HepG2 (cell line): ENCODE data around the gene CBX2. TPM values are rescaled to one million over a fixed set of nuclear protein-coding genes. Genes with fewer than 3 reads are reported as not detected.
A peak's percentile ranks its signal among the peaks of the same experiment; 100 is the strongest.

Source experiments
- ARID2 ChIP-seq: sonication (generic); formaldehyde crosslinking; IDR thresholded peaks from 2 replicates; pipeline ENCODE4 v1.8.1; 2022; ENCODE audit warnings: mild to moderate bottlenecking, missing genetic modification reagents, borderline replicate concordance
- CCAR2 ChIP-seq: fragments of 200-400 bp; formaldehyde crosslinking; optimal IDR thresholded peaks from 2 replicates; pipeline ENCODE3; 2018; ENCODE audit warnings: low read depth, mild to moderate bottlenecking, low read length, moderate library complexity
- CENPT ChIP-seq: sonication (generic); formaldehyde crosslinking; IDR thresholded peaks from 2 replicates; pipeline ENCODE4 v1.8.0; 2022; ENCODE audit warnings: low read depth, mild to moderate bottlenecking, moderate library complexity, missing genetic modification reagents
- CHCHD3 ChIP-seq: sonication (generic); formaldehyde crosslinking; IDR thresholded peaks from 2 replicates; pipeline ENCODE4 v1.8.0; 2022; ENCODE audit warnings: mild to moderate bottlenecking, missing genetic modification reagents, moderate library complexity
- GATAD1 ChIP-seq: IDR thresholded peaks from 2 replicates; pipeline ENCODE4 v1.6.1; 2016; ENCODE audit warnings: missing genetic modification reagents, missing compliant biosample characterization
- HNF1A ChIP-seq, 2 experiments: sonication (generic) in 1 of 2; formaldehyde crosslinking in 1 of 2; IDR thresholded peaks; 2 replicates each; pipeline versions ENCODE4 v1.4.0 to v1.6.1; 2016 to 2020; ENCODE audit warnings: borderline replicate concordance in 1 of 2, low read depth in 1 of 2, mild to moderate bottlenecking in 1 of 2, missing genetic modification reagents in 1 of 2
- HNRNPL ChIP-seq: fragments of 200-400 bp; formaldehyde crosslinking; IDR thresholded peaks from 2 replicates; pipeline ENCODE4 v1.6.1; 2017; ENCODE audit warnings: mild to moderate bottlenecking, low read depth, low read length
- KDM2A ChIP-seq: sonication (generic); formaldehyde crosslinking; IDR thresholded peaks from 2 replicates; pipeline ENCODE4 v1.4.0; 2020; ENCODE audit warnings: low read depth, missing genetic modification reagents, borderline replicate concordance
- NR2F6 ChIP-seq, 2 experiments: IDR thresholded peaks; 2 replicates each; pipeline ENCODE4 v1.6.1; 2016; ENCODE audit warnings: antibody characterized with exemption in 1 of 2, mild to moderate bottlenecking in 1 of 2
- NRL ChIP-seq: sonication (generic); formaldehyde crosslinking; IDR thresholded peaks from 2 replicates; pipeline ENCODE4 v1.5.0; 2020; ENCODE audit warnings: missing genetic modification reagents, mild to moderate bottlenecking, moderate library complexity, borderline replicate concordance
- SATB2 ChIP-seq: sonication (generic); formaldehyde crosslinking; IDR thresholded peaks from 2 replicates; pipeline ENCODE4 v1.5.0; 2020; ENCODE audit warnings: missing genetic modification reagents
- SMARCE1 ChIP-seq: fragments of 450-650 bp; IDR thresholded peaks from 2 replicates; pipeline ENCODE4 v1.6.1; 2017; ENCODE audit warnings: borderline replicate concordance
- SPEN ChIP-seq: sonication (generic); formaldehyde crosslinking; IDR thresholded peaks from 2 replicates; pipeline ENCODE4 v1.5.1; 2020; ENCODE audit warnings: low read depth, mild to moderate bottlenecking, missing genetic modification reagents
- TCF7L2 ChIP-seq: IDR thresholded peaks from 2 replicates; pipeline ENCODE4 v1.6.1; 2011; ENCODE audit warnings: mild to moderate bottlenecking, low read depth, low read length, moderate library complexity
- TEF ChIP-seq: sonication (generic); formaldehyde crosslinking; IDR thresholded peaks from 2 replicates; pipeline ENCODE4 v1.5.0; 2020; ENCODE audit warnings: missing genetic modification reagents
- ZFP36L2 ChIP-seq: sonication (generic); formaldehyde crosslinking; IDR thresholded peaks from 2 replicates; pipeline ENCODE4 v1.4.0; 2020; ENCODE audit warnings: missing genetic modification reagents
- ZNF282 ChIP-seq: fragments of 450-650 bp; IDR thresholded peaks from 2 replicates; pipeline ENCODE4 v1.6.1; 2018; ENCODE audit not compliant: partially characterized antibody
- ZNF496 ChIP-seq: sonication (generic); formaldehyde crosslinking; IDR thresholded peaks from 2 replicates; pipeline ENCODE4 v1.8.1; 2023; ENCODE audit warnings: mild to moderate bottlenecking, moderate library complexity, missing genetic modification reagents; ENCODE audit not compliant: insufficient replicate concordance
- ZNF550 ChIP-seq: sonication (generic); formaldehyde crosslinking; IDR thresholded peaks from 2 replicates; pipeline ENCODE4 v1.4.0; 2020; ENCODE audit warnings: mild to moderate bottlenecking, missing genetic modification reagents, borderline replicate concordance
- polyA plus RNA-seq, 8 experiments: library from polyadenylated mRNA; depleted of rRNA in 3 of 8; stranded (reverse) in 7 of 8; unstranded in 1 of 8; fragments of >200 nt; fragmentation: Illumina TruSeq in 4 of 8; extraction: Trizol in 4 of 8; gene quantifications; 2 replicates each; pipeline versions ENCODE4 v1.2.1 to v1.2.3, GENCODE V29; 2011 to 2016; ENCODE audit warnings: low read depth in 4 of 8, missing spikeins in 1 of 8, mixed read lengths in 1 of 8; ENCODE audit not compliant: insufficient read depth in 1 of 8
- total RNA-seq, 5 experiments: library from RNA; depleted of rRNA; stranded (reverse); fragments of >200 nt; fragmentation: Illumina TruSeq; extraction: Trizol; gene quantifications; 2 replicates each; pipeline ENCODE4 v1.2.3, GENCODE V29; 2016; ENCODE audit warnings: low read depth in 1 of 5
- TF ChIP-seq, protein P1 (sequence below): sonication (generic); formaldehyde crosslinking; IDR thresholded peaks from 2 replicates; pipeline ENCODE4 v1.8.0; 2022; ENCODE audit warnings: mild to moderate bottlenecking, missing genetic modification reagents

CBX2 gene
- total and polyA plus RNA-seq, 2 of the 13 experiments (the other 11 are each of a cell fraction or from before 2014, with no cell fraction given): 14.5 to 31.1 TPM

- TF ChIP-seq HNF1A (IDR thresholded peaks at IDR 0.05; ENCODE audit: low read depth) (no peak), HNF1A (CRISPR knock-in tag; IDR thresholded peaks at IDR 0.05; ENCODE audit: borderline replicate concordance) (no peak; the same call in 1 of the 2 replicates), SMARCE1 (no peak), ZFP36L2 (CRISPR knock-in tag) (no peak), CHCHD3 (CRISPR knock-in tag) (no peak), CCAR2 (peak; percentile 53), TCF7L2 (no peak), ZNF550 (CRISPR knock-in tag) (no peak), TEF (CRISPR knock-in tag) (no peak), ARID2 (CRISPR knock-in tag) (no peak), HNRNPL (no peak), NR2F6 (IDR thresholded peaks at IDR 0.05) (no peak), NR2F6 (CRISPR knock-in tag; IDR thresholded peaks at IDR 0.05) (no peak), SATB2 (CRISPR knock-in tag) (no peak; the same call in 1 of the 2 replicates), KDM2A (peak; percentile 33), SPEN (CRISPR knock-in tag) (no peak), NRL (no peak), GATAD1 (CRISPR knock-in tag) (0 out of 2 replicates have a peak, but pooled peaks have one; percentile 13), ZNF496 (CRISPR knock-in tag) (no peak), CENPT (CRISPR knock-in tag) (no peak), ZNF282 (no peak)
- TF ChIP-seq, protein P1, sequence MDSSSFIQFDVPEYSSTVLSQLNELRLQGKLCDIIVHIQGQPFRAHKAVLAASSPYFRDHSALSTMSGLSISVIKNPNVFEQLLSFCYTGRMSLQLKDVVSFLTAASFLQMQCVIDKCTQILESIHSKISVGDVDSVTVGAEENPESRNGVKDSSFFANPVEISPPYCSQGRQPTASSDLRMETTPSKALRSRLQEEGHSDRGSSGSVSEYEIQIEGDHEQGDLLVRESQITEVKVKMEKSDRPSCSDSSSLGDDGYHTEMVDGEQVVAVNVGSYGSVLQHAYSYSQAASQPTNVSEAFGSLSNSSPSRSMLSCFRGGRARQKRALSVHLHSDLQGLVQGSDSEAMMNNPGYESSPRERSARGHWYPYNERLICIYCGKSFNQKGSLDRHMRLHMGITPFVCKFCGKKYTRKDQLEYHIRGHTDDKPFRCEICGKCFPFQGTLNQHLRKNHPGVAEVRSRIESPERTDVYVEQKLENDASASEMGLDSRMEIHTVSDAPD: no peak
Observed at GRCh38 chr17:79800325-79801155, 22.6 kb downstream of the CBX2 start (continued).
